Mesenchymal stem cell (in vitro differentiated cells and primary cell): ENCODE data around the gene TBX10.
"Not testable (repeated sequence)": the region's sequence is repeated elsewhere in the genome, so short reads cannot be mapped to it uniquely, and the experiment has no call there.

Experiments used
- DNase-seq: peaks from one replicate; pipeline ENCODE4 v3.0.0-alpha.2; 2013
- H2AFZ ChIP-seq: one replicate; pipeline ENCODE4 v1.6.1; 2013; ENCODE audit warnings: low read depth, mild to moderate bottlenecking, control low read depth, inconsistent platforms, low read length, moderate library complexity
- H2AK5ac ChIP-seq: 2 replicates; pipeline ENCODE4 v1.6.1; 2013; ENCODE audit warnings: low read length, moderate library complexity, mild to moderate bottlenecking, inconsistent platforms; ENCODE audit not compliant: severe bottlenecking
- H2BK120ac ChIP-seq: one replicate; pipeline ENCODE4 v1.6.1; 2013; ENCODE audit warnings: low read depth, mild to moderate bottlenecking, inconsistent platforms, low read length, moderate library complexity
- H2BK12ac ChIP-seq, 2 experiments: one replicate each; pipeline ENCODE4 v1.6.1; 2013; ENCODE audit warnings: inconsistent platforms in 2 of 2, low read length in 2 of 2, mild to moderate bottlenecking in 2 of 2, moderate library complexity in 2 of 2, control low read depth in 1 of 2
- H2BK15ac ChIP-seq: one replicate; pipeline ENCODE4 v1.6.1; 2013; ENCODE audit warnings: mild to moderate bottlenecking, low read depth, inconsistent platforms; ENCODE audit not compliant: poor library complexity, severe bottlenecking
- H2BK5ac ChIP-seq: 2 replicates; pipeline ENCODE4 v1.6.1; 2013; ENCODE audit warnings: low read depth, mild to moderate bottlenecking, low read length, control low read depth, inconsistent platforms; ENCODE audit not compliant: poor library complexity, severe bottlenecking
- H3K14ac ChIP-seq, 2 experiments: one replicate each; pipeline ENCODE4 v1.6.1; 2013; ENCODE audit warnings: inconsistent platforms in 2 of 2, low read length in 2 of 2, control low read depth in 1 of 2, mild to moderate bottlenecking in 1 of 2, moderate library complexity in 1 of 2
- H3K18ac ChIP-seq, 2 experiments: one replicate each; pipeline ENCODE4 v1.6.1; 2013; ENCODE audit warnings: inconsistent platforms in 2 of 2, low read length in 2 of 2, control low read depth in 1 of 2, low read depth in 1 of 2, mild to moderate bottlenecking in 1 of 2
- H3K23ac ChIP-seq, 2 experiments: one replicate each; pipeline ENCODE4 v1.6.1; 2013; ENCODE audit warnings: inconsistent platforms in 2 of 2, low read length in 2 of 2, mild to moderate bottlenecking in 2 of 2, moderate library complexity in 2 of 2, control low read depth in 1 of 2
- H3K27ac ChIP-seq: 2 replicates; pipeline ENCODE4 v1.5.1; 2013; ENCODE audit warnings: mild to moderate bottlenecking, moderate library complexity, low read length, control low read depth, inconsistent platforms; ENCODE audit not compliant: poor library complexity, severe bottlenecking
- H3K27me3 ChIP-seq, 2 experiments: 2 replicates each; pipeline versions ENCODE4 v1.6.1 to v1.7.0; 2013; ENCODE audit warnings: low read length in 2 of 2, mild to moderate bottlenecking in 2 of 2, moderate library complexity in 2 of 2, control low read depth in 1 of 2, inconsistent platforms in 1 of 2; ENCODE audit not compliant: control insufficient read depth in 1 of 2, insufficient read depth in 1 of 2
- H3K36me3 ChIP-seq, 2 experiments: 2 replicates each; pipeline versions ENCODE4 v1.6.1 to v1.7.0; 2013; ENCODE audit warnings: low read length in 2 of 2, control low read depth in 1 of 2, inconsistent platforms in 1 of 2, low read depth in 1 of 2, mild to moderate bottlenecking in 1 of 2; ENCODE audit not compliant: insufficient read depth in 2 of 2, control insufficient read depth in 1 of 2
- H3K4ac ChIP-seq, 2 experiments: one replicate each; pipeline ENCODE4 v1.6.1; 2013; ENCODE audit warnings: inconsistent platforms in 2 of 2, low read length in 2 of 2, mild to moderate bottlenecking in 2 of 2, moderate library complexity in 2 of 2, control low read depth in 1 of 2, low read depth in 1 of 2
- H3K4me1 ChIP-seq: 2 replicates; pipeline ENCODE4 v1.6.1; 2013; ENCODE audit warnings: low read depth, low read length, control low read depth; ENCODE audit not compliant: control insufficient read depth, insufficient read depth
- H3K4me2 ChIP-seq: 2 replicates; pipeline ENCODE4 v1.6.1; 2013; ENCODE audit warnings: low read length, mild to moderate bottlenecking, inconsistent platforms; ENCODE audit not compliant: poor library complexity, severe bottlenecking
- H3K4me3 ChIP-seq, 2 experiments: 2 replicates each; pipeline versions ENCODE4 v1.5.1 to v1.7.0; 2013; ENCODE audit warnings: low read length in 2 of 2, mild to moderate bottlenecking in 2 of 2, control low read depth in 1 of 2, low read depth in 1 of 2; ENCODE audit not compliant: insufficient read depth in 1 of 2
- H3K79me1 ChIP-seq: replicated peaks from 2 replicates; pipeline ENCODE4 v1.6.1; 2013; ENCODE audit warnings: mild to moderate bottlenecking, control low read depth, low read length, inconsistent platforms; ENCODE audit not compliant: poor library complexity, severe bottlenecking
- H3K9ac ChIP-seq: 2 replicates; pipeline ENCODE4 v1.7.0; 2013; ENCODE audit warnings: mild to moderate bottlenecking, low read length, moderate library complexity
- H3K9me3 ChIP-seq: 2 replicates; pipeline ENCODE4 v1.7.0; 2013; ENCODE audit warnings: mild to moderate bottlenecking, low read length; ENCODE audit not compliant: control insufficient read depth
- H4K8ac ChIP-seq: one replicate; pipeline ENCODE4 v1.6.1; 2013; ENCODE audit warnings: inconsistent platforms, mild to moderate bottlenecking, low read length, moderate library complexity
- H4K91ac ChIP-seq: one replicate; pipeline ENCODE4 v1.6.1; 2013; ENCODE audit warnings: mild to moderate bottlenecking, low read length, inconsistent platforms
- WGBS: methylation state at CpG from one replicate; pipeline ENCODE4 v1.1.7; 2013; ENCODE audit warnings: mixed read lengths; 5-methylcytosine and 5-hydroxymethylcytosine counted together

Gene TBX10

DNA sequence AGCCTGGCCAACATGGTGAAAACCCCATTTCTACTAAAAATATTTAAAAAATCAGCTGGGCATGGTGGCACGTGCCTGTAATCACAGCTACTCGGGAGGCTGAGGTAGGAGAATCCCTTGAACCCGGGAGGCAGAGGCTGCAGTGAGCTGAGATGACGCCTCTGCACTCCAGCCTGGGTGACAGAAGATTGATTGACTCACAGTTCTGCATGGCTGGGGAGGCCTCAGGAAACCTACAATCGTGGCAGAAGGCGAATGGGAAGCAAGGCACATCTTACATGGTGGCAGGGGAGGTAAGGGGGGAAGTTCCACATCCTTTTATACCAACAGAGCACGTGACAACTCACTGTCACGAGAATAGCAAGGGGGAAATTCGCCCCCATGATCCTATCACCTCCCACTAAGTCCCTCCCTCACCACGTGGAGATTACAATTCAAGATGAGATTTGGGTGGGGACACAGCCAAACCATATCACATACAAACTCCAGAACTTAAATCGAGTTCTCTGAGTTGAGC lies 50.6 kb downstream of the TBX10 start:
- H2AK5ac ChIP-seq, H3K4ac ChIP-seq, H2BK15ac ChIP-seq, H2BK120ac ChIP-seq, H2BK5ac ChIP-seq, DNase-seq, H3K9ac ChIP-seq, H4K91ac ChIP-seq, H2AFZ ChIP-seq, H3K18ac ChIP-seq, H3K4me3 ChIP-seq, H4K8ac ChIP-seq, H3K79me1 ChIP-seq, H3K27ac ChIP-seq, H3K23ac ChIP-seq, H2BK12ac ChIP-seq, H3K4me2 ChIP-seq, H3K14ac ChIP-seq, H3K9me3 ChIP-seq: not testable (repeated sequence)
- peaks cover 27 to 39% of the 10 kb centered on the region in 2 experiments for H3K36me3 ChIP-seq
- H3K4me1 ChIP-seq: peaks cover 22% of the 10 kb centered on the region
- peaks cover 0 to 11% of the 10 kb centered on the region in 2 experiments for H3K27me3 ChIP-seq
- WGBS: 97% methylated on average over 5 of the region's 11 CpGs

DNA sequence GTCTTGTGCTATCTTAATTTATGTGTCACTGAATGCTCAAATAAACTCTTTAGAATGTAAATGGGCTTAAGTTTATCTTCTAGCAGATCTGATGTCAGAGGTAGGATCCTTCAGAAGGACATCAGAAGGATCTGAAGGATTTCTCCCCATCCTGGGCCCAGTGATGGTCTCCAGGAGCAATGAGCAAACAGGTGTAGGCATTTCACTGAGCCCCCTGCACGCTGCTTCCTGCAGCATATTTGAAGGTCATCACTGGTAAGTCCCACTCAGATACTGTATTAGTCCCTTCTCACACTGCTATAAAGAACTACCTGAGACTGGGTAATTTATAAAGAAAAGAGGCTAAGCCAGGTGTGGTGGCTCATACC lies 51.4 kb downstream of the TBX10 start:
- Histone ChIP-seq H3K18ac (no peak overlapping the region), H3K23ac (no peak overlapping the region), H2AFZ (no peak overlapping the region), H3K79me1 (peaks cover 4% of the 10 kb centered on the region), H2BK12ac (no peak overlapping the region), H4K91ac (no peak overlapping the region), H2BK120ac (no peak overlapping the region), H3K4me3 (no peak overlapping the region), H3K4ac (no peak overlapping the region), H4K8ac (no peak overlapping the region), H3K27me3 (peaks cover 0 to 3% of the 10 kb centered on the region in 2 experiments), H2AK5ac (no peak overlapping the region), H3K4me1 (peaks cover 22% of the 10 kb centered on the region), H2BK15ac (no peak overlapping the region), H2BK5ac (no peak overlapping the region), H3K27ac (no peak overlapping the region), H3K14ac (no peak overlapping the region), H3K9me3 (no peaks in the 10 kb centered on the region), H3K4me2 (no peak overlapping the region), H3K36me3 (peaks cover 27 to 39% of the 10 kb centered on the region in 2 experiments), H3K9ac (no peak overlapping the region)
- WGBS: no CpG with 5 or more reads among the region's 1 CpG
- DNase-seq: no peak

DNA sequence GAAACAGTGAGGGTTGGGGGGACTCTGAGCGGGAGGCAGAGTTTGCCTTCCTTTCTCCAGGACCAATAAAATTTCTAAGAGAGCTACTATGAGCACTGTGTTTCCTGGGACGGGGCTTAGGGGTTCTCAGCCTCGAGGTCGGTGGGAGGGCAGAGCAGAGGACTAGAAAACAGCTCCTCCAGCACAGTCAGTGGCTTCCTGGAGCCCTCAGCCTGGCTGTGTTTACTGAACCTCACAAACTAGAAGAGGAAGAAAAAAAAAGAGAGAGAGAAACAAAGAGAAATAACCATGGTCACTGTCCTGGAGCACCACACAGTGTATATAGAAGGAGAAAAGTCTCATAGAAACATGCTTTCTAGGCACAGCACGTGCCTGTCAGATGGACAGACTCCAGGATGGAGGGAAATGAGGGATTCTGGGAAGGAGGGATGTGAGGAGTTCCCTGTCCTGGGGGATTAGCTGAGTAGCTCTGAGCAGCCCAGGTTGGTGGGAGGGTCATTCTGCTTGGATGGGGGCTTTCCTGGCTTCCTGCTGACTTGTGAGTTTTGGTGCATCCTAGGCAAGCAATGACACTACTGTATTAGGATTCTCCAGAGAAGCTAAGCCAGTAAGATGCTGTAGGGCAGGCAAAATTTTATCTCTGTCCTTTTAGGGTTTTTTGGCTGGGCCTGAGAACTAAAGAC lies 52.9 kb downstream of the TBX10 start:
- no peak overlapping the region for H3K4ac ChIP-seq
- no peak overlapping the region for H2BK15ac ChIP-seq
- peaks cover 4% of the 10 kb centered on the region for H3K79me1 ChIP-seq
- H4K91ac ChIP-seq: no peak overlapping the region
- no peak overlapping the region for H2AK5ac ChIP-seq
- no peak overlapping the region for H2BK12ac ChIP-seq
- no peak overlapping the region for H2BK120ac ChIP-seq
- peaks cover 29% of the 10 kb centered on the region for H3K4me1 ChIP-seq
- WGBS: 99% methylated on average over 4 of the region's 5 CpGs
- H4K8ac ChIP-seq: no peak overlapping the region
- H3K4me3 ChIP-seq: no peak overlapping the region
- peaks cover 0 to 4% of the 10 kb centered on the region in 2 experiments for H3K27me3 ChIP-seq
- DNase-seq: no peak
- no peak overlapping the region for H2AFZ ChIP-seq
- no peak overlapping the region for H2BK5ac ChIP-seq
- no peaks in the 10 kb centered on the region for H3K9me3 ChIP-seq
- H3K36me3 ChIP-seq: peaks cover 27 to 39% of the 10 kb centered on the region in 2 experiments
- H3K9ac ChIP-seq: no peak overlapping the region
- no peak overlapping the region for H3K18ac ChIP-seq
- no peak overlapping the region for H3K14ac ChIP-seq
- no peak overlapping the region for H3K27ac ChIP-seq
- no peak overlapping the region for H3K4me2 ChIP-seq
- no peak overlapping the region for H3K23ac ChIP-seq

DNA sequence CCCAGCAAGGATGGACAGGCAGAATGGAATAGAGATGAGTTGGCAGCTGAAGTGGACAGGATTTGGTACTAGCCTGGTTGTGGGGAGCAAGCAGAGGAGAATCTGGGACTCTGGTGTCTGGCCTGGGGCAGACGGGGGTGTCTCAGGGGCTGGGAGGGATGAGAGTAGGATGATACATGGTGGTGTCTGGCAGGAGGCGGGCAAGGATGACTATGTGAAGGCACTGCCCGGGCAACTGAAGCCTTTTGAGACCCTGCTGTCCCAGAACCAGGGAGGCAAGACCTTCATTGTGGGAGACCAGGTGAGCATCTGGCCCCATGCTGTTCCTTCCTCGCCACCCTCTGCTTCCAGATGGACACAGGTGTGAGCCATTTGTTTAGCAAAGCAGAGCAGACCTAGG lies 53.7 kb downstream of the TBX10 start:
- no peak overlapping the region for H2BK12ac ChIP-seq
- H4K91ac ChIP-seq: no peak overlapping the region
- no peak overlapping the region for H3K27ac ChIP-seq
- H3K4ac ChIP-seq: no peak overlapping the region
- H3K23ac ChIP-seq: no peak overlapping the region
- no peak for DNase-seq
- no peak overlapping the region for H2BK120ac ChIP-seq
- peak overlapping the region; percentile 76 for H3K4me2 ChIP-seq
- H2AK5ac ChIP-seq: no peak overlapping the region
- no peak overlapping the region for H3K4me3 ChIP-seq
- no peak overlapping the region for H4K8ac ChIP-seq
- H3K9ac ChIP-seq: no peak overlapping the region
- no peak overlapping the region for H3K14ac ChIP-seq
- H2BK15ac ChIP-seq: no peak overlapping the region
- H3K79me1 ChIP-seq: peaks cover 4% of the 10 kb centered on the region
- no peaks in the 10 kb centered on the region for H3K9me3 ChIP-seq
- peaks cover 31% of the 10 kb centered on the region for H3K4me1 ChIP-seq
- H2BK5ac ChIP-seq: no peak overlapping the region
- H2AFZ ChIP-seq: no peak overlapping the region
- H3K36me3 ChIP-seq: peaks cover 27 to 39% of the 10 kb centered on the region in 2 experiments
- peaks cover 0 to 12% of the 10 kb centered on the region in 2 experiments for H3K27me3 ChIP-seq
- H3K18ac ChIP-seq: no peak overlapping the region
- WGBS: 91% methylated on average over 4 of the region's 4 CpGs
